NCI-H146 treated with DMSO at 0.1 percent for 48 hours (cell line): Measurements from ENCODE around the gene CCDC141.

ENCODE experiments used
- DNase-seq: peaks from one replicate; lab custom pipeline; 2025; ENCODE audit not compliant: unreplicated experiment; lab: John Stamatoyannopoulos, UW

Gene CCDC141

GRCh38 chr2:178915423-178916173 lies 134.3 kb downstream of the CCDC141 start:
- DNase-seq: no peak

GRCh38 chr2:178914259-178914849 lies 135.6 kb downstream of the CCDC141 start:
- peak; percentile 52 for DNase-seq

GRCh38 chr2:178913049-178913441 lies 136.9 kb downstream of the CCDC141 start:
- no peak for DNase-seq

GRCh38 chr2:178912416-178913048 lies 137.4 kb downstream of the CCDC141 start:
- DNase-seq: no peak

GRCh38 chr2:178911039-178911438 lies 138.9 kb downstream of the CCDC141 start:
- DNase-seq: no peak

- DNase-seq: no peak
Observed at GRCh38 chr2:178910005-178910404, 139.9 kb downstream of the CCDC141 start.

- DNase-seq: no peak
Observed at GRCh38 chr2:178909507-178909906, 140.4 kb downstream of the CCDC141 start.

GRCh38 chr2:178908810-178909209 lies 141.1 kb downstream of the CCDC141 start:
- DNase-seq: no peak

- DNase-seq: no peak
Observed at GRCh38 chr2:178905261-178905660, 144.7 kb downstream of the CCDC141 start.

GRCh38 chr2:178899656-178900055 lies 150.3 kb downstream of the CCDC141 start:
- DNase-seq: no peak

- no peak for DNase-seq
Observed at GRCh38 chr2:178895872-178896271, 154.1 kb downstream of the CCDC141 start.

GRCh38 chr2:178895171-178895570 lies 154.8 kb downstream of the CCDC141 start:
- no peak for DNase-seq

GRCh38 chr2:178892751-178893625 lies 156.9 kb downstream of the CCDC141 start:
- DNase-seq: no peak

- no peak for DNase-seq
Observed at GRCh38 chr2:178891959-178892485, 157.9 kb downstream of the CCDC141 start.

GRCh38 chr2:178891265-178891958 lies 158.5 kb downstream of the CCDC141 start:
- peak; percentile 7 for DNase-seq

- no peak for DNase-seq
Observed at GRCh38 chr2:178886006-178886405, 163.9 kb downstream of the CCDC141 start.

- no peak for DNase-seq
Observed at GRCh38 chr2:178884440-178884839, 165.5 kb downstream of the CCDC141 start.

GRCh38 chr2:178882666-178883440 lies 167.1 kb downstream of the CCDC141 start:
- DNase-seq: no peak

- DNase-seq: no peak
Observed at GRCh38 chr2:178881075-178881474, 168.9 kb downstream of the CCDC141 start.

GRCh38 chr2:178880257-178880656 lies 169.7 kb downstream of the CCDC141 start:
- DNase-seq: no peak
